ENCODE results near the gene OSBP2.

The OSBP2 gene

DNA sequence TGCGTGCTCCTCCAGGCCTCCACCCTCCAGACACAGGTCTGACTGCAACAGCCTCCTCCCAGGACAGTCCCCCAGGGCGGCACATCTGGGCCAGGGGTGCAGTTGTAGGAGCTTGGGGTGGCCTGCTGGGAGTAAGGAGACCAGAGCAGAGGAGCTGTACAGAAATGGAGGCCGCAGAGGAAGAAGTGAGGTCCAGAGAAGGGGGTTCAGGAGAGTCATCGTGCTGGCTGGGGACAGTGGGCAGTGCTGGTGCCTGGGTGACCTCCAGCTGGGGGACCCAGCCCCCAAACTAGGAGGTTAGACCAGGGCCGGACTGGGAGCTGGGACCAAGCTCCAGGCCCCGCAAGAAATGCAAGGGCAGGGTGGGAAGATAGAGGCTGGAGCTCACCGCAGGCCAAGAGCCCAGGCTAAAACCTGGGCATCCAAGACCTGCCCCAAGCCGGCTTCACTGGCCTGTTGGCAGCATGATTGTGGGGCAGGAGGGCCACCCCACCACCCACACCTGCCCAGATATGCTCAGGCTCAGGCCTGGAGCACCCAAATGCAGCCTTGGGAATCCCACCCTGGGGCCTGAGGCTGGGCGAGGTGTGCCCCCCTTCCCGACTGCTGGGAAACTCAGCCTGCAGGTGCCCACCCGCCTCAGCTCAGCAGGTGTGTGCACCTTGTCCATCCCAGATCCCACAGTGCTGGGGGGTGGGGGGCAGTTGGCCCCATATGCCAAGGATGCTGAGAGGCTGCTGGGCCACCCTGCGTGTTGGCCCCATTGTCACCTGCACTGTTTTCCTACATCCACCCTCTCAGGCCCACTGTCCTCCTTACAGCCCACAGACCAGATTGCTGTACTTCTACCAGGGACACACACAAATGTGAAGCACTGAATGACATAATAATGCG is 177.0 kb downstream of the OSBP2 start:
- no peak for DNase-seq

DNA sequence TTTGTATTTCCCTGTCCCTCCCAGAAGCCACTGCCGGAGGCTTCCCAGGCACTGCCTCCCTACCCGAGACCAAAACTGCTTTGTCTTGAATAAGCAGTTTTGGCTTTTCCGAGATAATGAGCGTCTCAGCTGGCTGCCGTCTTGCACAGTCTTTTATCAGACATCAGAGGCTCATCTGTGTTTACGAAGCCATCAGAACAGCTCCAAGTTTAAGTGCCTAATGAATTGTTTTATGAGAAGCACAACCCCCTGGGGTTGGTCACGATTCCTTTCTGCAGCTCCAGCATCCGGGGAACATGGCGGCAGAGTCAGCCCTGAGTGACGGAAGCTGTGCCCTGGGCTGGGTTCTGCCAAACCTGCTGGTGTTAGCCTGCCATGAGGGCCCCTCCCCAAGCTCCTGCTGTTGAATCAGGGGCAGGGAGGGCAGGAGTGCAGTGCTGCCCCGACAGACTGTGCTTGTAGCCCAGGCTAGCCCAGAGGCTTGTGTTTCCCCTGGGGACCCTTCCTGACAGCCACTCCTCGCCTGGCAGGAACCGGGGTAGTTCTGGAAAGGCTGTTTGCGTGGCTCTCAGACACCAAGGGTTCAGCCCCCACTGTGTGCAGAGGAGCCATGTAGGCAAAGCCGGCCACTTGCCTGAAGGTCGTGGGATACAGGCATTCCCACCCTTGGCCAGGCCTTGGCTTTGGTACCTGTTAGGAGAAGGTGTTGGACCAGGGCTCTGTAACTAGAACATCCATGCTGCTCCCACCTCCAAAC is 177.8 kb downstream of the OSBP2 start:
- DNase-seq, result peak; percentile 31

- DNase-seq, result no peak
Observed at GRCh38 chr22:30873086-30873650, 178.5 kb downstream of the OSBP2 start.

DNA sequence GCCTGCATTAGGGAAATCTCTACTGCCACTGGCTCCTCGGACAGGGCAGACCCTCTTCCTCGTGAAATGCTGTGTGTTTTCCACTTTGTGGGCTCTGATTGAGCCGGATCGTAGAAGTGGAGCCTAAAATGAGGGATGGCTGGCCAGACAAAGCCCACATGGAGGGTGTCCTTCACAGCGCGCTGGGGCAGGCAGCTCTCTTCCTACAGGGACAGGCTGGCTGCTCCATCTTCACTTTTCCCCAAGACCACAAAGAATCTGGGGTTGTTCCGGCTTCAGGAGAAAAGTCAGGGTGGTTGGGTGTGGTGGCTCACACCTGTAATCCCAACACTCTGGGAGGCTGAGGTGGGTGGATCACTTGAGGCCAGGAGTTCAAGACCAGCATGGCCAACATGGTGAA is 179.0 kb downstream of the OSBP2 start:
- no peak for DNase-seq

GRCh38 chr22:30874431-30875370 is 180.0 kb downstream of the OSBP2 start:
- DNase-seq, result no peak

DNA sequence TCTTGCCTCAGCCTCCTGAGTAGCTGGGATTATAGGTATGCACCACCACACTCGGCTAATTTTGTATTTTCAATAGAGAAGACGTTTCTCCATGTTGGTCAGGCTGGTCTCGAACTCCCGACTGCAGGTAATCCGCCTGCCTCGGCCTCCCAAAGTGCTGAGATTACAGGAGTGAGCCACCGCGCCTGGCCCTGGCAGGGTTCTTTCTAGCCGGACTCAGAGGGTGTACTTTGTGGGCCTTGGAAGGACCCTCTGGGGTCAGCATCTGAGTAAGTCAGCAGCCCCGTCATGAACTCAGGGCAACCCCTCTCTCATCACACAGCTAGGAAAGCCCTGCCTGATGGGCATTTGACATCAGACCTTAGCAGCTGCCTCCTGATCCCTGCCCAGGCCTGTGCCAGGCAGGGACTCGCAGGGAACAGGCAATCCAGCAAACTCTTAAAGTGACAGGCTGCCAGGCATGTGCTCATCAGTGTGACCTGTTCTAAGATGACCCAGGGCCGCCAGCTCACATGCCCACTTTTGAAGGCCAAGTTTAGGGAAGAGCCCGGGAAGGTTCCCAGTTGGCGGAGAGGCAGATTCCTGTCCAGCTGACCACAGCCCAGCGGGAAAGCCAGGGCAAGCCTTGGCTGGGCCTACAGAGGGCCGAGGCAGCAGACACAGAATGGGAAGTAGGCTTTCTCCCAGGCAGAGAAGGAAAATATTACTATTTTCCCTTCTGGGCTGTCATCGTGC is 181.0 kb downstream of the OSBP2 start:
- DNase-seq, result no peak

- no peak for DNase-seq
Observed at GRCh38 chr22:30876221-30876751, 181.6 kb downstream of the OSBP2 start.

- peak; percentile 28 for DNase-seq
Observed at GRCh38 chr22:30876915-30877553, 182.4 kb downstream of the OSBP2 start.

DNA sequence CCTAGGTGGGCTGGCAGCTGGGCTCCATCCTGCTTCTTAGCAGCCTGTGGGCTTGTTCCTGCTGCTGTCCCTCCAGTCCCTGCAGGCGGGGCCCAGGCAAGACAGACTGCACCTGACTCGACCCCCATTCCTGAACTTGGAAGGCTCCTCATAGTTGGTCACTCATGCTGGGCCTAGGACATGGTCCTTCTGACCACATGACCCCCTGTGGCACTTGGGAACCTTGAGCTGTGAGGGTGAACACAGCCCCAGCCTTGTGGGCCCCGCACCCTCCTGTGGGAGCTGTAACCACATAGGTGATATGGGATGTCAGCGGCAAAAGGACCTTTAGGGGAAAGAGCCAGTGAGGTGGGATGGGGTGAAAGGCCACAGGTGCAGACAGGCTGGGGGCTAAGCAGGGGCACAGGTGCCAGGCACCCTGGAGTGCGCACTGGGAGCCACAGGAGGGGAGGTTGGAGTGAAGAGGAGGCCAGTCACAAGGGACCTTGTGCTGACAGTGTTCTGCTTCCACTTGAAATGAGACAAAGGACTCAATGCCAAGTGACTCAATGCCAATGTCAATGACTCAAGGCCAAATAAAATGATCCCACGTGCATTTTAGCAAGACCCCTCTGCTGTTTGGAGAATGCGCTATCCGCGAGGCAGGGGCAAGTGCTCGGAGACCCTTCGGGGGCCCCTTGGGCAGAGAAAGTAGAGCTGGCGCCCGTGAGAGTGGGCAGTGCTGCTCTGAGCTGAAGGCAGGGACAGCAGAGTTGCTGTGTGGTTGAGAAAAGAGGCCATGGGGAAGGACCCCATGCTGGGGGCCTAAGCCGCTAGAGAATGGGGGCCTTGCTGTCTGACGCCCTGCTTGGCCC is 183.2 kb downstream of the OSBP2 start:
- DNase-seq, result no peak

GRCh38 chr22:30878516-30879414 is 184.1 kb downstream of the OSBP2 start:
- DNase-seq, result no peak

DNA sequence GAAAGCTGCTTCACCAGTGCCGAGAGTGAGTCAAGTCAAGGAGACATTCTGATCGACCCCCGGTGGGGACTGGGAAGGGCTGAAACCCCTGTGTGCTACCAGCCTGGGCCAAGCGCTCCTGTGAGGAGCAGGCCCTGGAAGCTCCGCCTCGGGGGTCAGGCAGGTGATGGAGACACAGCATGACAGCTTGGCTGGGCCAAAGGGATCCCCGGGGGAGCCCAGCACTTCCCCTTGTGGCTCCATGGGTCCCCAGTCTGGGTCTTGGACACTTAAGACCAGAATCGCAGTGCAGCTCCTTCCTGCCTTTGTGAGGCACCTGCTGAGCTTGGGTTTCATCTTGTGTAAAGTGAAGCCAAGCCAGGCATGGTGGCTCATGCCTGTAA is 184.7 kb downstream of the OSBP2 start:
- no peak for DNase-seq

DNA sequence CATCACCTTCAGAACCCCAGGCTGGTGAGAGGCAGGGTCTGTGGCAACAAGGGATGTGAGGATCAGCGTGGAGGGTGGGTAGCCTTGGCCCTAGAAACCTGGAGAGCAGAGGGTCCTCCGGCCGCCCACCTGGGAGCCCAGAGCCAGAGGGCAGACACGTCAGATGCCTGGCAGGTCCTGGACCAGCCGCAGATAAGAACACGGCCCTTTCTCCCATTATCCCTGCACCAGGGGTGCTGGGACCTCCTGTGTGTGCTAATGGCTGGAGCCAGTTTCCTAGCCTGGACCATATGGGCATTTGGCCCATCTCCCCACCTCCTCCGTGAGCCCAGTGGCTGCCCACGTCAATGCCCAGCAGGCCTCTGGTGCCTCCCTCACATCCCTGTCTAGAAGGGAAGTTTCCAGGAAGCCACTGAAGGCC is 185.5 kb downstream of the OSBP2 start:
- no peak for DNase-seq

- DNase-seq, result no peak
Observed at GRCh38 chr22:30880847-30881246, 186.2 kb downstream of the OSBP2 start.

DNA sequence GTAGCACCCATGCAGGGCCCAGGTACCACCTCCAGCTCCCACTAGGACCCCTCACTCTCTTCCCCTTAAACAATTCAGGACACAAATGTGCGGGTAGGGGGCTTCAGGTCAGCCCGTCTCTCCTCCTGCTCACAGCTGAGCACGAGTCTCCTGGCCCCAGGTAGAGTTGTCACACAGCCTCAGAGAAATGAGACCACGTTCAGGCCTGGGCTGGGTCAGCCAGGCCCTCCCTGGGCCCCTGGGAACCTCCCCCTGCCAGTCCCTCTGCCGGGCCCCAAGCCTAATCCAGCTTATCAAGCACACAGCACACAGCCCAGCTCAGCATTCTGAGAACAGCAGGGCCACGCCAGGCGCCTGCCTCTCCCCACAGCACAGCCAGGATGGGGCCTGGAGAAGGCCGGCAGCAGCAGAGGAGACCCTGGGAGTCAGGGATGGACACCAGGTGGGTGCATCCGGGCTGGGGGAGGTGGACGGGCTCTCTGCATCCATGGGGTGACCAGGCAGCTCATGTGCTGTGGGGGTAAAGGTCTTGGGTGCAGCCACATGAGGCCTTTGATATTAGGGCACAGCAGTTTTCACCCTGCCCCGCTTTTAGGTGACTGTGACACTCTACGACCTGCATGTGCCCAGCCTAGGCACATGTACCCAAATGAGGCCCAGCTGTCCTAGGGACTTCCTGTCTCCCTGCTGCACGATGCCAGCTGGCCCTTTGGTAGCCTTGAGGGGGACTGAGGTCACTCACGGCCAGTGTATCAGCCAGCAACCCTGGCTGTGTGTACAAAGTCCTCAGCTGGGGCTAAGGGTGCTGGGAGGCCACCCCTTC is 186.9 kb downstream of the OSBP2 start:
- no peak for DNase-seq

GRCh38 chr22:30882184-30882717 is 187.6 kb downstream of the OSBP2 start:
- DNase-seq, result no peak

- no peak for DNase-seq
Observed at GRCh38 chr22:30882974-30883533, 188.4 kb downstream of the OSBP2 start.

GRCh38 chr22:30883586-30884145 is 189.0 kb downstream of the OSBP2 start:
- no peak for DNase-seq
